Measurements from ENCODE around the gene DCDC2B. TPM values are rescaled to one million over a fixed set of nuclear protein-coding genes. Genes with fewer than 3 reads are reported as not detected.

The DCDC2B gene
- total and polyA plus RNA-seq, 10 of the 15 experiments (the other 5 are each of a cell fraction or from before 2014, with no cell fraction given): 0.12 to 0.21 (median 0.15) TPM; not detected in 7

DNA sequence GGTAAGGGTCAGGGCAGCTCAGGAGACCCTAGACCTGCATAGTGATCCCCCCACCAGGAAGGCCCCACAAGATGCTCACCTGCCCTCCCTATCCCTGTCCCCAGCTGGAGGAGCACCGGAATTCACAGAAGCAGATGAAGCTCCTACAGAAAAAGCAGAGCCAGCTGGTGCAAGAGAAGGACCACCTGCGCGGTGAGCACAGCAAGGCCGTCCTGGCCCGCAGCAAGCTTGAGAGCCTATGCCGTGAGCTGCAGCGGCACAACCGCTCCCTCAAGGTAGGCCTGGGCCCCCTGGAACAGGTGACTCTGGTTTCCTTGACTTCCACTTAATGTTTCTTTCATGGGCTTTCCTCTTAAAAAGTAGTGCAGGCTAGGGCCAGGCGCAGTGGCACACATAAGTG lies 21.0 kb upstream of the DCDC2B start:
- no peak for DNase-seq (ENCODE audit: low read depth, low spot score)
- ChIA-PET RAD21 (ENCODE audit: unreplicated experiment) (no interaction called here), SMC1A (ENCODE audit: uncharacterized antibody, unreplicated experiment) (no interaction called here), POLR2A (no interaction called here), CTCF (no interaction called here)
- Histone ChIP-seq H3K27ac (ENCODE audit: control insufficient read depth, insufficient read depth) (no peak overlapping the region), H3K4me2 (ENCODE audit: control insufficient read depth, insufficient read depth) (no peak overlapping the region), H3K9me3 (replicated peaks; ENCODE audit: control insufficient read depth, insufficient read depth, low read length) (no peaks in the 10 kb centered on the region), H3K27me3 (replicated peaks in 1 of 2; ENCODE audit: control insufficient read depth in 2 of 2, insufficient read depth in 2 of 2, low read length in 1 of 2) (no peaks in the 10 kb centered on the region), H3K9ac (ENCODE audit: control insufficient read depth, insufficient read depth, low read length) (no peak overlapping the region), H3K4me1 (ENCODE audit: control insufficient read depth, insufficient read depth, low read length) (peaks cover 3% of the 10 kb centered on the region), H3K4me3 (no peak overlapping the region), H3K36me3 (ENCODE audit: control insufficient read depth in 2 of 2, insufficient read depth in 2 of 2, low read length in 1 of 2) (peaks cover 33 to 58% of the 10 kb centered on the region in 2 experiments), H2AFZ (ENCODE audit: control insufficient read depth, low read depth, low read length) (no peak overlapping the region), H3K79me2 (ENCODE audit: control insufficient read depth, insufficient read depth, low read length) (peaks cover 30% of the 10 kb centered on the region), H4K20me1 (ENCODE audit: control insufficient read depth, insufficient read depth) (no peaks in the 10 kb centered on the region; the same call in 1 of the 2 replicates)
- intact Hi-C loops (cut with micrococcal nuclease; ENCODE audit: unreplicated experiment): no loop called here
- no peak for TF ChIP-seq PAX5 (IDR thresholded peaks at IDR 0.05; ENCODE audit: borderline replicate concordance, low read depth, low read length)
- no peak for TF ChIP-seq PKNOX1 (IDR thresholded peaks at IDR 0.05)
- no peak for ATAC-seq
- no TSS peak for BruUV-seq (replicated peaks)
- WGBS (ENCODE audit: insufficient coverage, insufficient replicate concordance, low lambda C conversion rate, missing lambda C conversion rate): 100% methylated on average over 9 of the region's 9 CpGs
- FAIRE-seq: no peak
- in situ Hi-C loops (cut with MboI): no loop called here

- no peak overlapping the region for H3K27ac ChIP-seq (ENCODE audit: control insufficient read depth, insufficient read depth)
Observed at GRCh38 chr1:32192220-32192948, 16.5 kb upstream of the DCDC2B start.

More at GRCh38 chr1:32192220-32192948, 16.5 kb upstream of the DCDC2B start:
- no peak overlapping the region for H3K4me2 ChIP-seq (ENCODE audit: control insufficient read depth, insufficient read depth)
- no peaks in the 10 kb centered on the region for H3K27me3 ChIP-seq (replicated peaks in 1 of 2; ENCODE audit: control insufficient read depth in 2 of 2, insufficient read depth in 2 of 2, low read length in 1 of 2)
- H3K79me2 ChIP-seq (ENCODE audit: control insufficient read depth, insufficient read depth, low read length): peaks cover under 1% of the 10 kb centered on the region
- no peak for DNase-seq (ENCODE audit: low read depth, low spot score)
- CTCF ChIA-PET: interaction anchor here (1.0 kb wide), 1 partner anchor 8 kb away, joined by 3 read pairs; the partner anchor contains the start of gene CCDC28B
- TF ChIP-seq ZNF217 (IDR thresholded peaks at IDR 0.05): no peak
- intact Hi-C loops (cut with micrococcal nuclease; ENCODE audit: unreplicated experiment): no loop called here
- no TSS peak for BruUV-seq (replicated peaks)
- ATAC-seq: no peak
- H3K4me3 ChIP-seq: no peak overlapping the region
- no peak for FAIRE-seq
- POLR2A ChIA-PET: interaction anchor here (0.6 to 1.0 kb wide), 4 partner anchors 7 to 102 kb away, joined by 3 read pairs; no protein-coding TSS in a partner anchor
- H3K36me3 ChIP-seq (ENCODE audit: control insufficient read depth in 2 of 2, insufficient read depth in 2 of 2, low read length in 1 of 2): peaks cover 54 to 71% of the 10 kb centered on the region in 2 experiments
- no peaks in the 10 kb centered on the region for H4K20me1 ChIP-seq (ENCODE audit: control insufficient read depth, insufficient read depth)
- H3K9ac ChIP-seq (ENCODE audit: control insufficient read depth, insufficient read depth, low read length): no peak overlapping the region
- SMC1A ChIA-PET (ENCODE audit: uncharacterized antibody, unreplicated experiment): interaction anchor here (1.1 to 1.6 kb wide), 2 partner anchors 13 to 49 kb away, joined by 3 to 4 read pairs; partner anchors contain the start of gene IQCC
- RAD21 ChIA-PET (ENCODE audit: unreplicated experiment): interaction anchor here (0.6 kb wide), 1 partner anchor 26 kb away, joined by 4 read pairs; no protein-coding TSS in a partner anchor
- in situ Hi-C loops (cut with MboI): no loop called here
- 0 out of 2 replicates have a peak, but pooled peaks cover 6% of the 10 kb centered on the region for H3K4me1 ChIP-seq (ENCODE audit: control insufficient read depth, insufficient read depth, low read length)
- 92% methylated on average over 8 of the region's 8 CpGs for WGBS (ENCODE audit: insufficient coverage, insufficient replicate concordance, low lambda C conversion rate, missing lambda C conversion rate)
- no peak overlapping the region for H2AFZ ChIP-seq (ENCODE audit: control insufficient read depth, low read depth, low read length)
- no peaks in the 10 kb centered on the region for H3K9me3 ChIP-seq (replicated peaks; ENCODE audit: control insufficient read depth, insufficient read depth, low read length)

Measured in GM12878 (cell line).